Measurements from ENCODE around the gene GAL3ST2.
"Not testable (repeated sequence)": the region's sequence is repeated elsewhere in the genome, so short reads cannot be mapped to it uniquely, and the experiment has no call there.

Gene GAL3ST2

DNA sequence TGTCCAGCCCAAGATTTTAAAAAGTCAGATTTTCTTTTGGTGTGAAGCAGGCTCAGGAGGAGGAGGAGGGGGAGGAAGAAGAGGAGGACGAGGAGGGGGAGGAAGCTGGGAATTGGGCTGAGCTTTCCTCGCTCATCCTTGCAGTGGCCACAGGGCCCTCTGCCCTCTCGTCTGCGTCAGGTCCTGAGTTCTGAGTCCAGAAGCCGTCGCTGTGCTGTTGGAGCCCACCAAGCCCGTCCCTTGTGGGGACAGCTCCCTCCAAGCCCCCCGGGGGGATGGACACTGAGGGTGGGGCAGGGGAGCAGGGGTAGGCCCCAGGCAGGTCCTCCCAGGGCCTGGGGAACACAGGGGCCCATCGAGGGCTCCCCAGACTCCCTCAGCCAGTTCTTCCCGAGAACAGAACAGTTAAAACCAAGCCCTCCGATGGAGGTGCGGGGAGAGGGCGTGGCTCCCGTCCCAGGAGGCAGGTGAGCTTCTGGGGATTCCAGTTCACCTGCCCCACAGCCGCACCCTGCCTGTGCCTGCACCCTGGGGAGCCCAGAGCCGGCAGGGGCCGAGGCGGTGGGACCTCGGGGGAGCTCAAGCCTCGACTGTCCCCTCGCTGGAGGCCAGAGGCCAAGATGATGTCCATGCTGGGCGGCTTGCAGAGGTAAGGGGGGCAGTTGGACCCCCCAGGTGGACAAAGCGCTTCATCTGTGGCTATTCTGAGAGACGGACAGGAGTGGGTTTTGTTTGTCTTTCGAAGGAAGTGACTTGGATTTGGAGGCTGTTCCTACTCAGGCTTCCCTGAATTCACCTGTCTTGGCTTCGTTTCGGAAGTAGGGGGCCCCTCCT is at the start of gene GAL3ST2:
GAL3ST2 (plus strand) TSS at position 487 of the 834 bp plus-strand sequence; CDS start at position 621, 134 bp downstream.
- peaks cover 6% of the 10 kb centered on the region for H3K4me1 ChIP-seq (ENCODE audit: control insufficient read depth, low read depth, low read length)
- H3K27ac ChIP-seq (ENCODE audit: low read length) = no peak within 1 kb of the TSS
- no peaks in the 10 kb centered on the region for H3K27me3 ChIP-seq (ENCODE audit: control insufficient read depth, insufficient read depth, low read length)
- H3K4me3 ChIP-seq (ENCODE audit: low read length) = no peak within 1 kb of the TSS
- no peaks in the 10 kb centered on the region for H3K36me3 ChIP-seq (ENCODE audit: control insufficient read depth, low read depth, low read length)
- H3K9ac ChIP-seq (ENCODE audit: low read length) = no peak within 1 kb of the TSS
- peaks cover 9% of the 10 kb centered on the region for H3K9me3 ChIP-seq (ENCODE audit: control insufficient read depth, low read depth, low read length)

DNA sequence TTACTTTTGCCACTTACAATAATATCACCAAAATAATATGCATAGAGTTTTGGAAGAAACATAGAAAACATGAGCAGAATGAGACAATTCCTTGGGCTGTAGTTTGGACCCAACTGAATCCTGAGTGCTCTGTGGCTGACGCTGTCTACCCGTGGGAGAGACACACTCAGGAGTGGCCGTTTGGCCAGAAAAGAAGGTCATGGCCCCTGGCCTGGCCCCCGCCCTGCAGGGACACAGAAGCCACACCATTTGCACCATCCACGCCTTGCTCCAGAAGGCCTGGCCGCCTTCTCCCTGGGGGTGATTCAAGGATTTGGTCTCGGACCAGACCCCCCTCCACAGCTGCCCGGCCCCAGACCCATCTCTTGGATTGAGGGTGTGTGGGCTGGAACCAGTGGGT is 48.6 kb upstream of the GAL3ST2 start:
- no peak overlapping the region for H3K4me3 ChIP-seq (ENCODE audit: low read length)
- H3K27me3 ChIP-seq (ENCODE audit: control insufficient read depth, insufficient read depth, low read length) = no peaks in the 10 kb centered on the region
- H3K4me1 ChIP-seq (ENCODE audit: control insufficient read depth, low read depth, low read length) = no peaks in the 10 kb centered on the region
- peaks cover 3% of the 10 kb centered on the region for H3K9me3 ChIP-seq (ENCODE audit: control insufficient read depth, low read depth, low read length)
- no peak overlapping the region for H3K9ac ChIP-seq (ENCODE audit: low read length)
- H3K36me3 ChIP-seq (ENCODE audit: control insufficient read depth, low read depth, low read length) = peaks cover 7% of the 10 kb centered on the region
- H3K27ac ChIP-seq (ENCODE audit: low read length) = no peak overlapping the region

DNA sequence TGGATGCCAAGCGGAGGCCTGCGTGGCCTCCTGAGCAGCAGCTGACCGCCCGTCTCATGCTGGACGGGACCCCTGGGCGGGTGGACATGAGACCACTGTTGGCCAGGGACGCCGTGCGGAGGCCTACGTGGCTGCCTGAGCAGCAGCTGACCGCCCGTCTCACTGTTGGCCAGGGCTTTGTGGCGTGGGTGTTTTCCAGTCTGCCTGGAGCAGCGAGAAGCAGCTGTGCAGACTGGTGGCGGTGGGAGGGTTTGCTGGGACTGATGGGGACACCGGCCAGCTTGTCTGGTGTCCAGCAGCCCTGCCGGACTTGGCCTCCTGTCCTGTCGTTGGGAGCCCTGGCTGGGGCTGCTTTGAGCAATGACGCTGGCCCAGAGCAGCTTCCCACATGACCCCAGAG is 48.0 kb upstream of the GAL3ST2 start:
- Histone ChIP-seq H3K27ac (ENCODE audit: low read length) (no peak overlapping the region), H3K27me3 (ENCODE audit: control insufficient read depth, insufficient read depth, low read length) (peaks cover 6% of the 10 kb centered on the region), H3K4me3 (ENCODE audit: low read length) (no peak overlapping the region), H3K9ac (ENCODE audit: low read length) (no peak overlapping the region), H3K36me3 (ENCODE audit: control insufficient read depth, low read depth, low read length) (peaks cover under 1% of the 10 kb centered on the region), H3K4me1 (ENCODE audit: control insufficient read depth, low read depth, low read length) (no peaks in the 10 kb centered on the region), H3K9me3 (ENCODE audit: control insufficient read depth, low read depth, low read length) (no peaks in the 10 kb centered on the region)

DNA sequence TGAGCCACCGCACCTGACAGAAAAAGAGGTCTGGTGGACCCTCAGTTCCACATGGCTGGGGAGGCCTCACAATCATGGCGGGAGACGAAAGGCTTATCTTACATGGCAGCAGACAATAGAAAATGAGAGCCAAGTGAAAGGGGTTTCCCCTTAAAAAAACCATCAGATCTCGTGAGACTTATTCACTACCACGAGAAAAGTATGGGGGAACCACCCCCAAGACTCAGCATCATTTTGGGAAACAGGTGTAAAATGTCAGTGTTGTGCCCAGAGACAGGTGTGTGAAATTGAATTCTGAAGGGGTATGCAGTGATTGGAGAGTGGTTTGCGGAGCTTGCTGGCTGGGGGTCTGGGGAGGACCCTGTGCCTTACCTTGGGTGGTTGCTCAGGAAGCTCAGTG is 46.8 kb upstream of the GAL3ST2 start:
- peaks cover 10% of the 10 kb centered on the region for H3K27me3 ChIP-seq (ENCODE audit: control insufficient read depth, insufficient read depth, low read length)
- no peak overlapping the region for H3K9ac ChIP-seq (ENCODE audit: low read length)
- H3K27ac ChIP-seq (ENCODE audit: low read length) = no peak overlapping the region
- H3K9me3 ChIP-seq (ENCODE audit: control insufficient read depth, low read depth, low read length) = no peaks in the 10 kb centered on the region
- H3K36me3 ChIP-seq (ENCODE audit: control insufficient read depth, low read depth, low read length) = no peaks in the 10 kb centered on the region
- no peak overlapping the region for H3K4me3 ChIP-seq (ENCODE audit: low read length)
- no peaks in the 10 kb centered on the region for H3K4me1 ChIP-seq (ENCODE audit: control insufficient read depth, low read depth, low read length)

DNA sequence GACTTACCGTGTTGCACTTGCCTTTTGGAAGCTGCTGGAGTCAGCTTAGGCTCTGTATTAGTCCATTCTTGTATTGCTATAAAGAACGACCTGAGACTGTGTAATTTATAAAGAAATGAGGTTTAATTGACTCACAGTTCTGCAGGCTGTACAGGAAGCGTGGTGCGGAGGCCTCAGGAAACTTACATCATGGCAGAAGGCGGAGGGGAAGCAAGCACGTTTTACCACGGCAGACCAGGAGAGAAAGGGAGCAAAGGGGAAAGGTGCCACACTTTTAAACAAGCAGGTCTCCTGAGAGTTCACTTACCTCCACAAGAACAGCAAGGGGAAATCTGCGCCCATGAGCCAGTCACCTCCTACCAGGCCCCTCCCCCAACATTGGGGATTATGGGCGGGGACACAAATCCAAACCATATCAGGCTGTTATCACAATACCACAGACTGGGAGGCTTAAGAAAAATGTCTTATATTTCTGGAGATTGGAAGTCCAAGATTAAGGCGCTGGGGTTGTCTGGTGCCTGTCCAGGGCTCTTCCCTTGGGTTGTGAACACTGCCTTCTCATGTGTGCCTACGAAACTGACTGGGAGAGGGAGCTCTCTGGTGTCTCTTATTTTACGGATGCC is 45.8 kb upstream of the GAL3ST2 start:
- Histone ChIP-seq H3K27ac (ENCODE audit: low read length) (no peak overlapping the region), H3K27me3 (ENCODE audit: control insufficient read depth, insufficient read depth, low read length) (peaks cover 18% of the 10 kb centered on the region), H3K9ac (ENCODE audit: low read length) (no peak overlapping the region), H3K4me3 (ENCODE audit: low read length) (no peak overlapping the region), H3K36me3 (ENCODE audit: control insufficient read depth, low read depth, low read length) (no peaks in the 10 kb centered on the region), H3K4me1 (ENCODE audit: control insufficient read depth, low read depth, low read length) (no peaks in the 10 kb centered on the region), H3K9me3 (ENCODE audit: control insufficient read depth, low read depth, low read length) (no peaks in the 10 kb centered on the region)

DNA sequence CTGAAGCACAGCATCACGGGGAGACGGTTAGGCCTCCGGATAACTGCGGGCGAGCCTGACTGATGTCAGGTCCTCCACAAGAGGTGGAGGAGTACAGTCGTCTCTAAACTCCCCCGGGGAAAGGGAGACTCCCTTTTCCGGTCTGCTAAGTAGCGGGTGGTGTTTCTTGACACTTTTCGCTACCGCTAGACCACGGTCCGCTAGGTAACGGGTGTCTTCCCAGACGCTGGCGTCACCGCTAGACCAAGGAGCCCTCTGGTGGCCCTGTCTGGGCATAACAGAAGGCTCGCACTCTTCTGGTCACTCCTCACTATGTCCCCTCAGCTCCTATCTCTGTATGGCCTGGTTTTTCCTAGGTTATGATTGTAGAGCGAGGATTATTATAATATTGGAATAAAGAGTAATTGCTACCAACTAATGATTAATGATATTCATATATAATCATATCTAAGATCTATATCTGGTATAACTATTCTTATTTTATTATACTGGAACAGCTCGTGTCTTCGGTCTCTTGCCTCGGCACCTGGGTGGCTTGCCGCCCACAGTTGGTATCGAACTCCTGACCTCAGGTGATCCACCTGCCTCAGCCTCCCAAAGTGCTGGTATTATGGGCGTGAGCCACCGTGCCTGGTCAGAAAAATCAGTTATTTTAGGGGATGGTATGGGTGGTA is 44.0 kb upstream of the GAL3ST2 start:
- not testable (repeated sequence) for H3K4me3 ChIP-seq (ENCODE audit: low read length); H3K9me3 ChIP-seq (ENCODE audit: control insufficient read depth, low read depth, low read length); H3K9ac ChIP-seq (ENCODE audit: low read length); H3K36me3 ChIP-seq (ENCODE audit: control insufficient read depth, low read depth, low read length); H3K27ac ChIP-seq (ENCODE audit: low read length); H3K4me1 ChIP-seq (ENCODE audit: control insufficient read depth, low read depth, low read length)
- peaks cover 23% of the 10 kb centered on the region for H3K27me3 ChIP-seq (ENCODE audit: control insufficient read depth, insufficient read depth, low read length)

DNA sequence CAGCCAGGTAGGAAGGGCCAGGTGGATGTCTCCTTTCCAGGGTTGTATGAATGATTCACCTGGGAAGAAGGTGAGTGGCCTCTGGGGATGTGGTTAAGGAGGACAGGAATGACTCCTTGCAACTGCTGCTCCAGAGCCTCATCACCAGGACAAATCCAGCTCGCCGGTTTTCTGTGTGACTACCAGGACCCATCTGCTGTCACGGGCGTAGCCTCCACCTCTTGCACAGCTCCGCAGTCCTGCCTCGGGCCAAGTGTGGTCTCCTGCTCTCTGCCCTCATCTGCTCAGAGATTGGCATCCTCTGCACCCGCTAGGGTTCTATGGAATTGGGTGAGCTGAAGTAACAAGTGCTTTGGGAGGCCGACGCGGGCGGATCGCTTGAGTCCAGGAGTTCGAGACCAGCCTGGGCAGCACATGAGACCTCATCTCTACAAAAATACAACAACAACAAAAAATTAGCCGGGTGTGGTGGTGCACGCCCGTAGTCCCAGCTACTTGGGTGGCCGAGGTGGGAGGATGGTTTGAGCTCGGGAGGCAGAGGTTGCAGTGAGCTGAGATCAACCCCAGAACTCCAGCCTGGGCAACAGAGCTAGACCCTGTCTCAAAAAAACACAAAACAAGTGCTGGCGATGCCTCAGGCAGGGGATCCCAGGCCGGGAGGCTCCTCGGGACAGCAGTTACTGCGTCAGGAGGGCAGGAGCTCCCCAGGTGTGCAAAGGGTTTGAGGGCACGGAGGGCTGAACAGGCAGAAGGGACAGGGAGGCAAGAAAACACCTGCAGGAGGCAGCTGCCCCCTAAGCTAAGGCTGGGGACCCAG is 43.0 kb upstream of the GAL3ST2 start:
- Histone ChIP-seq H3K9me3 (ENCODE audit: control insufficient read depth, low read depth, low read length) (no peaks in the 10 kb centered on the region), H3K4me1 (ENCODE audit: control insufficient read depth, low read depth, low read length) (no peaks in the 10 kb centered on the region), H3K27me3 (ENCODE audit: control insufficient read depth, insufficient read depth, low read length) (peaks cover 23% of the 10 kb centered on the region), H3K4me3 (ENCODE audit: low read length) (peak overlapping the region; percentile 50), H3K27ac (ENCODE audit: low read length) (no peak overlapping the region), H3K36me3 (ENCODE audit: control insufficient read depth, low read depth, low read length) (no peaks in the 10 kb centered on the region), H3K9ac (ENCODE audit: low read length) (no peak overlapping the region)

DNA sequence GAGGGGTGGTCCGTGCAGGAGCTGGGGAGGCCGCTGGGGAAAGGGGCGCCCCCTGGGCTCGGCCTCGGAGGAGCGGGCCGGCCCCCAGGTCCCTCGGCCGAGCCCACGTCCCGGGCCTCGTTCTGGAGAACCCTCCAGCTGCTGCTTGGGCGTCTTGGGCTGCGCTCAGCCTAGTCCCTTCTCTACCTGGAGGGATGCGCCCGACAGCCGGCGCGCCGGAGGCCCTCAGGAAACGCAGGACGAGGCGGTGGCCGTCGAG is 42.5 kb upstream of the GAL3ST2 start:
- Histone ChIP-seq H3K9ac (ENCODE audit: low read length) (no peak overlapping the region), H3K27ac (ENCODE audit: low read length) (no peak overlapping the region), H3K4me3 (ENCODE audit: low read length) (peak overlapping the region; percentile 50), H3K36me3 (ENCODE audit: control insufficient read depth, low read depth, low read length) (no peaks in the 10 kb centered on the region), H3K27me3 (ENCODE audit: control insufficient read depth, insufficient read depth, low read length) (peaks cover 23% of the 10 kb centered on the region), H3K4me1 (ENCODE audit: control insufficient read depth, low read depth, low read length) (no peaks in the 10 kb centered on the region), H3K9me3 (ENCODE audit: control insufficient read depth, low read depth, low read length) (no peaks in the 10 kb centered on the region)

DNA sequence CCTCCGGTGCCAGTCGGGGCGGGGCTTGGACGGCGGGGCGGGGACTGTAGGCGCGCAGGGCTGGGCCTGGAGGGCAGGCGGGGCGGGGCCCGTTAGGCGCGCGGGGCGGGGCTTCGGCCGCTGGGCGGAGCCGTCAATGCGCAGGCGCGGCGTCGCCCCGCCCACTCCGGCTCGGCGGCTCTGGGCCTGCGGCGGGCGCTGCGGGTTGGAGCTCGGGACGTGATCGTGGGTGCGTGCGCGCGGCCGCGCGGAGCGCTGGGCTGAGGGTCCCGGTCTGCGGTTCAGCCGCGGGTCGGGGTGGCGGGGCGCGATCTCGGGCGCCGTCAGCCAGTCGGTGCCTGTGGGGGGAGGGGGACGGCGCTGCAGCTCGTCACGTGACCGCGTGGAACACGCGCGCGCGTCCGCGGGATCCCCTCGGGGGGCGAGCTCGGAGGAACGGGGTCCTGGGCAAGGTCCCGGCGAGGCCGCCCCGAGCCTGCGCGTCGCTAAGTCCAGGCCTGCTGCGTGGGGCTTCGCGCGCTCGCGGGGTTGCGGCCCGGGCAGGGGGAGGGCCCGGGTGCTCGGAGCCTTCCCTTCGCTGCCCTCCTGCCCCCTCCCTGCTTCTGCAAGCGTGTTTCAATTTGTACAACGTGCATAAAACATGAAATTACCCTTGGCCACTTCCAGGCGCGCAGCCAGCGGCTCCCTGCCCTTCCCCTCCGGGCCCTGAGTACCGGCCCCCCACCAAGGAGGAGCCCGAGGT is 42.0 kb upstream of the GAL3ST2 start, which contains the start of gene D2HGDH:
D2HGDH (plus strand) TSS at position 164 of the 742 bp plus-strand sequence. CDS start 595 bp downstream, outside the sequence.
- Histone ChIP-seq H3K27ac (ENCODE audit: low read length) (no peak within 1 kb of the TSS), H3K9me3 (ENCODE audit: control insufficient read depth, low read depth, low read length) (no peaks in the 10 kb centered on the region), H3K27me3 (ENCODE audit: control insufficient read depth, insufficient read depth, low read length) (peaks cover 23% of the 10 kb centered on the region), H3K9ac (ENCODE audit: low read length) (peak within 1 kb of the TSS; percentile 32), H3K36me3 (ENCODE audit: control insufficient read depth, low read depth, low read length) (no peaks in the 10 kb centered on the region), H3K4me1 (ENCODE audit: control insufficient read depth, low read depth, low read length) (no peaks in the 10 kb centered on the region), H3K4me3 (ENCODE audit: low read length) (peak within 1 kb of the TSS; percentile 75)

DNA sequence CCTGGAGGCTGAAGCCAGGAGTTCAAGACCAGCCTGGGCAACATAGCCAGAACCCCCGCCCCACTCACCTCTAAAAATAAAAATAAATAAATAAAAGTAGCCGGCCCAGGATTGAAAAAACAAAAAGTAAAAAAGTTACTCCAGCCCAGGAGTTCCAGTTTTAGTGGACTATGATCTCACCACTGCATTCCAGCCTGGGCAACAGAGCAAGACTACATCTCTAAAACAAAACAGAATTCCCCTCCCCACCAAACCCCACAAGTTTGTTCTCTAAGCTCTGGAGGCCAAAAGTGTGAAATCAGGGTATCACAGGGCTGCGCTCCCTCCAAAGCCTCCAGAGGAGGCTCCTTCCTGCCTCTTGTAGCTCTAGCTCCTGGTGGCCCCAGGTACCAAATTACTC is 40.5 kb upstream of the GAL3ST2 start:
- Histone ChIP-seq H3K9ac (ENCODE audit: low read length) (no peak overlapping the region), H3K4me1 (ENCODE audit: control insufficient read depth, low read depth, low read length) (no peaks in the 10 kb centered on the region), H3K9me3 (ENCODE audit: control insufficient read depth, low read depth, low read length) (no peaks in the 10 kb centered on the region), H3K4me3 (ENCODE audit: low read length) (no peak overlapping the region), H3K36me3 (ENCODE audit: control insufficient read depth, low read depth, low read length) (no peaks in the 10 kb centered on the region), H3K27me3 (ENCODE audit: control insufficient read depth, insufficient read depth, low read length) (peaks cover 23% of the 10 kb centered on the region), H3K27ac (ENCODE audit: low read length) (no peak overlapping the region)
